Left lung (tissue), 10 donors: ENCODE measurements around the gene CCDC86. TPM values are rescaled to one million over a fixed set of nuclear protein-coding genes. Genes with fewer than 3 reads are reported as not detected.
A peak's percentile ranks its signal among the peaks of the same experiment; 100 is the strongest.

Experiments used
- ATAC-seq: fragments of 200-7000 bp; cut with Tn5 transposase; one replicate; pipeline ENCODE4 v1.9.1; 2020; ENCODE audit warnings: moderate library complexity
- DNase-seq, 4 donors: peaks; one replicate each; pipeline ENCODE4 v3.0.0-alpha.2; 2013 to 2020
- H3K27ac ChIP-seq, 2 donors: fragments of 200-600 bp; sonication (generic) in 1 of 2; one replicate each; pipeline versions ENCODE4 v1.5.0 to v1.8.0; 2020 to 2021
- H3K27me3 ChIP-seq, 2 donors: fragments of 200-600 bp; sonication (generic) in 1 of 2; one replicate each; pipeline versions ENCODE4 v1.5.0 to v1.8.0; 2020 to 2021
- H3K36me3 ChIP-seq, 2 donors: fragments of 200-600 bp; sonication (generic) in 1 of 2; one replicate each; pipeline versions ENCODE4 v1.5.0 to v1.8.0; 2020 to 2021
- H3K4me1 ChIP-seq, 2 donors: fragments of 200-600 bp; one replicate each; pipeline ENCODE4 v1.8.0; 2021
- H3K4me3 ChIP-seq, 2 donors: fragments of 200-600 bp; sonication (generic) in 1 of 2; one replicate each; pipeline versions ENCODE4 v1.5.0 to v1.8.0; 2020 to 2021; ENCODE audit warnings: mild to moderate bottlenecking in 1 of 2
- H3K9me3 ChIP-seq, 2 donors: fragments of 200-600 bp; sonication (generic) in 1 of 2; one replicate each; pipeline versions ENCODE4 v1.5.0 to v1.8.0; 2020 to 2021
- intact Hi-C, 2 donors: fragments of 100-400 bp; cut with DNase I; formaldehyde crosslinking; loops; one replicate each; pipeline versions ENCODE4 v1.11.2 to v1.14.2; 2022
- polyA plus RNA-seq, 6 donors: library from polyadenylated mRNA; unstranded; fragments of 120-200 nt; gene quantifications; one replicate each; pipeline ENCODE4 v1.2.1, GENCODE V29; 2013; ENCODE audit not compliant: insufficient read length in 6 of 6
- total RNA-seq, 2 donors: library from RNA; stranded (reverse); fragmentation: NEBNext Ultra II Directional; extraction: Animal tissue kit (Norgen Biotek cat#: 25700); gene quantifications; one replicate each; pipeline ENCODE4 v1.2.1, GENCODE V29; 2021
- TF ChIP-seq, protein P1 (sequence below), 2 donors: fragments of 200-600 bp; sonication (generic) in 1 of 2; IDR thresholded peaks; one replicate each; pipeline versions ENCODE4 v1.5.0 to v1.8.0; 2021; ENCODE audit warnings: antibody characterized with exemption in 2 of 2
- donor health status: DM: no; HTN: yes; CAD: no.
- donor health status: DM: no; HTN: no; CAD: no.

Gene CCDC86
- total and polyA plus RNA-seq, 8 donors: 10.2 to 23.1 (median 16.5) TPM

DNA sequence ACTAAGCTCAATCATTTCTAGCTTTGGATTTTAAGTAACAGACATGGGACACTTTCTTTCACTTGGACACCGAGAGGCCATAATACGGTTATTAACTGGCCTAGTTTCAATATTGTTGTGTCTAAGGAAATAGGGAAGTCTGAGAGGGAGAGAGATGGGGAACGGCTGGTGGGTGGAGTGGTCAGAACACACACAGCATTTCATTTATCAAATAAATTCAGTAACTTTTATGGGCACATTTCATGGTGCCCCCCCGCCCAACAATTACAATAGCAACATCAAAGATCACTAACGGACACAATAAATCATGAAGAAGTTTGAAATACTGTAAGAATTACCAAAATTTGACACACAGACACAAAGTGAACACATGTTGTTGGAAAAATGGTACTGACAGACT is 53.8 kb downstream of the CCDC86 start:
- no peak for ATAC-seq
- Histone ChIP-seq H3K36me3 (peaks cover 0 to 86% of the 10 kb centered on the region in 2 donors), H3K4me1 (no peaks in the 10 kb centered on the region), H3K27ac (no peak overlapping the region), H3K27me3 (no peaks in the 10 kb centered on the region), H3K4me3 (no peak overlapping the region), H3K9me3 (no peaks in the 10 kb centered on the region)
- TF ChIP-seq, protein P1, sequence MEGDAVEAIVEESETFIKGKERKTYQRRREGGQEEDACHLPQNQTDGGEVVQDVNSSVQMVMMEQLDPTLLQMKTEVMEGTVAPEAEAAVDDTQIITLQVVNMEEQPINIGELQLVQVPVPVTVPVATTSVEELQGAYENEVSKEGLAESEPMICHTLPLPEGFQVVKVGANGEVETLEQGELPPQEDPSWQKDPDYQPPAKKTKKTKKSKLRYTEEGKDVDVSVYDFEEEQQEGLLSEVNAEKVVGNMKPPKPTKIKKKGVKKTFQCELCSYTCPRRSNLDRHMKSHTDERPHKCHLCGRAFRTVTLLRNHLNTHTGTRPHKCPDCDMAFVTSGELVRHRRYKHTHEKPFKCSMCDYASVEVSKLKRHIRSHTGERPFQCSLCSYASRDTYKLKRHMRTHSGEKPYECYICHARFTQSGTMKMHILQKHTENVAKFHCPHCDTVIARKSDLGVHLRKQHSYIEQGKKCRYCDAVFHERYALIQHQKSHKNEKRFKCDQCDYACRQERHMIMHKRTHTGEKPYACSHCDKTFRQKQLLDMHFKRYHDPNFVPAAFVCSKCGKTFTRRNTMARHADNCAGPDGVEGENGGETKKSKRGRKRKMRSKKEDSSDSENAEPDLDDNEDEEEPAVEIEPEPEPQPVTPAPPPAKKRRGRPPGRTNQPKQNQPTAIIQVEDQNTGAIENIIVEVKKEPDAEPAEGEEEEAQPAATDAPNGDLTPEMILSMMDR (IDR thresholded peaks at IDR 0.05): no peak
- intact Hi-C loops: loop anchor here in 1 of 2 donors (5.0 kb wide), 1 partner anchor 58 kb away; no protein-coding TSS in a partner anchor
- DNase-seq: no peak

DNA sequence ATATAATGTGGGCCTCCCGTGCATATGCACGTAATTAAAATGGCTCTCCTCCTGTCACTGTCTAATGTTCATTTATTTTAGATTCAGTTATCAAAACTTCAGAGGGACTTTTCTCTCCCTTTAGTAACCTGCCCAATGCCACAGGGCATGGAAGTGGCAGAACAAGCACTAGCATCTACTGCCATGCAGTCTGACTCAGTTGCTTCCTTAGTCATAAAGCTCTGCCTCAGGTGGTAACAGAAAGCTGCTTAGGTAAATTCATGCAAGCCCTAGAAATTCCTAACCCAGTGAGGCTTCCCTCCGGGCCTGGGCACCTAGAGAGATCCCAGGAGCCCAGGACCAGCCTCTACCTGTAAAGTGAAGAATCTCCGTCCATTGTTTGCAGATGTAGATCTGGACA is 55.6 kb downstream of the CCDC86 start:
- Histone ChIP-seq H3K27ac (no peak overlapping the region), H3K4me3 (no peak overlapping the region), H3K27me3 (no peaks in the 10 kb centered on the region), H3K9me3 (no peaks in the 10 kb centered on the region), H3K36me3 (peaks cover 0 to 96% of the 10 kb centered on the region in 2 donors), H3K4me1 (no peaks in the 10 kb centered on the region)
- no peak for DNase-seq
- TF ChIP-seq, protein P1 (IDR thresholded peaks at IDR 0.05): no peak
- no peak for ATAC-seq
- intact Hi-C loops: loop anchor here in 1 of 2 donors (5.0 kb wide), 1 partner anchor 60 kb away; no protein-coding TSS in a partner anchor

DNA sequence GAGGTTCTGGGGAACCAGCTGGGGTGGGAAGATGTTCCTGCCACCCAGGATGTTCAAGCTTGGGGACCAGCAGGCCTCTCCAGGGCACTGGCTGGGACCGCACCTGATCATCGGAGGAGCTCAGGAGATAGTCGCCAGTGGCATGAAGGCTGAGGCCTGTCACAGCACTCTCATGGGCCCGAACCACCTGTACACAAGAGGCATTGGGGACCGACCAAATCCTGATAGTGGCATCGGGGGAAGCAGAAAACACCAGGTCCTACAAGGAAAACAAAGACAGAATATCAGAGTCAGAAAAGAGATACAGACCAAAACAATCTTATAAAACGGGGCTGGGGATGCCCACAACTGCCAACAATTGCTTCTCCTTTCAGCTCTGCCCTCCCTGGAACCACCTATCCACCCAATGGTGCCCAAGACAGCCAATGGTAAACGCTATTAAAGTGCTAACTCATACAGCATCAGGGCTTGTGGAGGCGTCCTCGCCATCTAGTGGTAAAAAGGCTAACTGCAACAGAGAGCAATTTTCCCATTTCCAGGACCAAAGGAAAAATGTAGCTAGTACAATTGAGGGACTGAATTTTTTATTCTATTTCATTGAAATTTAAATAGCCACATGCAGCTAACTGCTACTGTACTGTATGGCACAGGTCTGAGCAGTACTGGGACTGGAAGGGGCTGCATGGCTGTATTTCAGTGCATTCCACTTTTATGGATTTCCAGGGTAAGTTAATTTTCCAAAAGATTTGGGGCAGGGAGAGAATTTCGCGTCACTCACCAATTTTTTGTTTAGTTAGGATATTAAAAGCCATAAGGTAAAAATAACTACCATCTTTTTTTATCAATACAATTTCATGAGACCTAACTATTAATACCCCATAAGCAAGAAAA is 57.4 kb downstream of the CCDC86 start:
- peak; percentile 88 for ATAC-seq
- DNase-seq: peak in 1 of 4 donors; percentile 58
- no peaks in the 10 kb centered on the region for H3K27me3 ChIP-seq
- H3K9me3 ChIP-seq: no peaks in the 10 kb centered on the region
- intact Hi-C loops: loop anchor here in 1 of 2 donors (5.0 kb wide), 1 partner anchor 62 kb away; no protein-coding TSS in a partner anchor
- H3K36me3 ChIP-seq: peaks cover 0 to 95% of the 10 kb centered on the region in 2 donors
- peaks cover 0 to 8% of the 10 kb centered on the region in 2 donors for H3K4me1 ChIP-seq
- no peak overlapping the region for H3K27ac ChIP-seq
- TF ChIP-seq, protein P1 (IDR thresholded peaks at IDR 0.05): peak; percentile 89 to 97
- no peak overlapping the region for H3K4me3 ChIP-seq

DNA sequence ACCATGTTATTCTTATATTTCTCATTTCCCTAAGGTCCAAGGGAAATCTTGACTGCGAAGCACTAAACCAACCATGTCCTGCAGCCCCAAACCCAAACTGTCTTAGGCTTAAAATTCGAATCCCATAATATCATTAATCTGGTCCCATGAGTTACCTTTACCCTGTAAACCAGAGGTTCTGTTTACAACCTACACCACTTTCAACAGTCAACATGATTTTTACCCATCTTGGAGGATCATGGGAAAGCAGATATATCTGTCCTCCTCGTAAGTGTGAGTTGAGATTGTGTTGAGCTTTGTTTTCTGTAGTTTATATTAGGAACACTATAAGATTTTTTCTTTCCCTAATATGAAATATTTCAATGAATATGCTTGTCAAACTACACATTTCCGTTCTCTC is 58.1 kb downstream of the CCDC86 start:
- no peak for DNase-seq
- intact Hi-C loops: loop anchor here in 1 of 2 donors (5.0 kb wide), 1 partner anchor 63 kb away; no protein-coding TSS in a partner anchor
- TF ChIP-seq, protein P1 (IDR thresholded peaks at IDR 0.05): no peak
- peaks cover 0 to 15% of the 10 kb centered on the region in 2 donors for H3K4me1 ChIP-seq
- H3K27me3 ChIP-seq: no peaks in the 10 kb centered on the region
- no peak overlapping the region for H3K27ac ChIP-seq
- no peak overlapping the region for H3K4me3 ChIP-seq
- H3K9me3 ChIP-seq: no peaks in the 10 kb centered on the region
- H3K36me3 ChIP-seq: peaks cover 0 to 88% of the 10 kb centered on the region in 2 donors
- ATAC-seq: no peak

Other genes starting within 250 kb of the CCDC86 start
- 10 to 100 TPM in 1 of 2 donors, not detected in 1; 11.8 TPM for gene MS4A8, start 142.5 kb upstream of the CCDC86 start, total RNA-seq
- 10 to 100 TPM in 4 of 6 donors, 1 to 10 TPM in 2; 4.9 to 18.1 (median 14.4) TPM for gene MS4A8, start 142.5 kb upstream of the CCDC86 start, polyA plus RNA-seq
- not detected for gene MS4A18, start 117.4 kb upstream of the CCDC86 start, total RNA-seq
- not detected for gene MS4A18, start 117.4 kb upstream of the CCDC86 start, polyA plus RNA-seq
- gene MS4A15, start 85.2 kb upstream of the CCDC86 start, total RNA-seq: 10 to 100 TPM in 1 of 2 donors, 1 to 10 TPM in 1; 8.7 to 13.4 TPM
- gene MS4A15, start 85.2 kb upstream of the CCDC86 start, polyA plus RNA-seq: not detected
- gene MS4A10, start 56.8 kb upstream of the CCDC86 start, total RNA-seq: not detected
- gene MS4A10, start 56.8 kb upstream of the CCDC86 start, polyA plus RNA-seq: under 1 TPM in 5 of 6 donors, not detected in 1; 0.08 to 0.13 (median 0.10) TPM
- gene PTGDR2, start 13.8 kb downstream of the CCDC86 start, total RNA-seq: under 1 TPM in 1 of 2 donors, not detected in 1; 0.21 TPM
- gene PTGDR2, start 13.8 kb downstream of the CCDC86 start, polyA plus RNA-seq: under 1 TPM; 0.17 to 0.41 (median 0.21) TPM
- not detected for gene ZP1, start 25.4 kb downstream of the CCDC86 start, total RNA-seq
- under 1 TPM in 1 of 6 donors, not detected in 5; 0.11 TPM for gene ZP1, start 25.4 kb downstream of the CCDC86 start, polyA plus RNA-seq
- 10 to 100 TPM; 49.1 to 76.8 TPM for gene PRPF19, start 64.5 kb downstream of the CCDC86 start, total RNA-seq
- 100 to 1,000 TPM; 112 to 144 (median 122) TPM for gene PRPF19, start 64.5 kb downstream of the CCDC86 start, polyA plus RNA-seq
- 100 to 1,000 TPM; 105 to 130 TPM for gene TMEM109, start 72.0 kb downstream of the CCDC86 start, total RNA-seq
- 100 to 1,000 TPM in 1 of 6 donors, 10 to 100 TPM in 5; 82.9 to 100 (median 91.5) TPM for gene TMEM109, start 72.0 kb downstream of the CCDC86 start, polyA plus RNA-seq
- gene TMEM132A, start 82.3 kb downstream of the CCDC86 start, total RNA-seq: 10 to 100 TPM; 12.3 to 37.1 TPM
- gene TMEM132A, start 82.3 kb downstream of the CCDC86 start, polyA plus RNA-seq: 10 to 100 TPM; 41.8 to 67.8 (median 47.7) TPM
- 10 to 100 TPM; 60.4 to 96.4 TPM for gene SLC15A3, start 110.1 kb downstream of the CCDC86 start, total RNA-seq
- gene SLC15A3, start 110.1 kb downstream of the CCDC86 start, polyA plus RNA-seq: 10 to 100 TPM; 13.8 to 23.1 (median 17.2) TPM
- gene CD6, start 129.6 kb downstream of the CCDC86 start, total RNA-seq: 1 to 10 TPM; 1.7 to 6.3 TPM
- gene CD6, start 129.6 kb downstream of the CCDC86 start, polyA plus RNA-seq: 1 to 10 TPM in 3 of 6 donors, under 1 TPM in 3; 0.66 to 2.0 (median 1.3) TPM